Measurements from ENCODE around the gene SORCS1. TPM values are rescaled to one million over a fixed set of nuclear protein-coding genes. Genes with fewer than 3 reads are reported as not detected.

Gene SORCS1
- total and polyA plus RNA-seq, 2 donors (not counting 1 experiment from before 2014, with no cell fraction given), result under 0.01 to 0.01 TPM

GRCh38 chr10:106960812-106961211 lies 203.7 kb downstream of the SORCS1 start:
- Histone ChIP-seq H3K4me2 (ENCODE audit: extremely low read depth, insufficient read depth, low read length) (no peak overlapping the region), H3K4me1 (ENCODE audit: control insufficient read depth, extremely low read depth, insufficient read depth, low read length) (no peaks in the 10 kb centered on the region), H3K27ac (ENCODE audit: insufficient read depth, low read length) (no peak overlapping the region), H3K9me3 (ENCODE audit: control insufficient read depth, insufficient read depth, low read depth, low read length) (no peaks in the 10 kb centered on the region), H3K27me3 (ENCODE audit: control insufficient read depth, insufficient read depth, low read length) (no peaks in the 10 kb centered on the region), H3K79me2 (ENCODE audit: control insufficient read depth, insufficient read depth, low read length) (no peaks in the 10 kb centered on the region), H2AFZ (ENCODE audit: low read length) (no peak overlapping the region), H3K4me3 (replicated peaks in 1 of 4; ENCODE audit: control extremely low read depth in 1 of 4, insufficient read depth in 1 of 4, low read depth in 3 of 4, low read length in 4 of 4) (no peak overlapping the region), H4K20me1 (ENCODE audit: control insufficient read depth, extremely low read depth, insufficient read depth, low read length) (no peaks in the 10 kb centered on the region), H3K36me3 (ENCODE audit: control insufficient read depth, insufficient read depth, low read length) (no peaks in the 10 kb centered on the region), H3K9ac (ENCODE audit: insufficient read depth, low read length) (no peak overlapping the region)
- no peak for TF ChIP-seq CTCF (conservative IDR thresholded peaks at IDR 0.05 in 1 of 2, IDR thresholded peaks at IDR 0.05 in 1 of 2; ENCODE audit: low read depth in 1 of 2, low read length in 2 of 2)
- TF ChIP-seq EZH2 (IDR thresholded peaks at IDR 0.05; ENCODE audit: low read length, missing control alignments), result no peak
- no peak for DNase-seq (ENCODE audit: low read depth in 2 of 2)

- H2AFZ ChIP-seq (ENCODE audit: low read length), result no peak overlapping the region
- no peaks in the 10 kb centered on the region for H3K4me1 ChIP-seq (ENCODE audit: control insufficient read depth, extremely low read depth, insufficient read depth, low read length)
- no peak overlapping the region for H3K9ac ChIP-seq (ENCODE audit: insufficient read depth, low read length)
- H3K79me2 ChIP-seq (ENCODE audit: control insufficient read depth, insufficient read depth, low read length), result no peaks in the 10 kb centered on the region
- no peak overlapping the region for H3K4me3 ChIP-seq (replicated peaks in 1 of 4; ENCODE audit: control extremely low read depth in 1 of 4, insufficient read depth in 1 of 4, low read depth in 3 of 4, low read length in 4 of 4)
- no peak overlapping the region for H3K27ac ChIP-seq (ENCODE audit: insufficient read depth, low read length)
- no peak overlapping the region for H3K4me2 ChIP-seq (ENCODE audit: extremely low read depth, insufficient read depth, low read length)
- no peaks in the 10 kb centered on the region for H3K36me3 ChIP-seq (ENCODE audit: control insufficient read depth, insufficient read depth, low read length)
- no peak for DNase-seq (ENCODE audit: low read depth in 2 of 2)
- no peaks in the 10 kb centered on the region for H3K27me3 ChIP-seq (ENCODE audit: control insufficient read depth, insufficient read depth, low read length)
- TF ChIP-seq EZH2 (IDR thresholded peaks at IDR 0.05; ENCODE audit: low read length, missing control alignments), result no peak
- TF ChIP-seq CTCF (conservative IDR thresholded peaks at IDR 0.05 in 1 of 2, IDR thresholded peaks at IDR 0.05 in 1 of 2; ENCODE audit: low read depth in 1 of 2, low read length in 2 of 2), result no peak
- H4K20me1 ChIP-seq (ENCODE audit: control insufficient read depth, extremely low read depth, insufficient read depth, low read length), result no peaks in the 10 kb centered on the region
- no peaks in the 10 kb centered on the region for H3K9me3 ChIP-seq (ENCODE audit: control insufficient read depth, insufficient read depth, low read depth, low read length)
Measured at GRCh38 chr10:106959521-106959920, 205.0 kb downstream of the SORCS1 start.

- Histone ChIP-seq H3K9me3 (ENCODE audit: control insufficient read depth, insufficient read depth, low read depth, low read length) (no peaks in the 10 kb centered on the region), H3K4me1 (ENCODE audit: control insufficient read depth, extremely low read depth, insufficient read depth, low read length) (no peaks in the 10 kb centered on the region), H3K4me3 (replicated peaks in 1 of 4; ENCODE audit: control extremely low read depth in 1 of 4, insufficient read depth in 1 of 4, low read depth in 3 of 4, low read length in 4 of 4) (no peak overlapping the region), H3K79me2 (ENCODE audit: control insufficient read depth, insufficient read depth, low read length) (no peaks in the 10 kb centered on the region), H3K27me3 (ENCODE audit: control insufficient read depth, insufficient read depth, low read length) (no peaks in the 10 kb centered on the region), H3K9ac (ENCODE audit: insufficient read depth, low read length) (no peak overlapping the region), H3K36me3 (ENCODE audit: control insufficient read depth, insufficient read depth, low read length) (no peaks in the 10 kb centered on the region), H3K27ac (ENCODE audit: insufficient read depth, low read length) (no peak overlapping the region), H3K4me2 (ENCODE audit: extremely low read depth, insufficient read depth, low read length) (no peak overlapping the region), H2AFZ (ENCODE audit: low read length) (no peak overlapping the region), H4K20me1 (ENCODE audit: control insufficient read depth, extremely low read depth, insufficient read depth, low read length) (no peaks in the 10 kb centered on the region)
- DNase-seq (ENCODE audit: low read depth in 2 of 2), result no peak
- TF ChIP-seq EZH2 (IDR thresholded peaks at IDR 0.05; ENCODE audit: low read length, missing control alignments) (no peak), CTCF (conservative IDR thresholded peaks at IDR 0.05 in 1 of 2, IDR thresholded peaks at IDR 0.05 in 1 of 2; ENCODE audit: low read depth in 1 of 2, low read length in 2 of 2) (no peak)
Measured at GRCh38 chr10:106958589-106959361, 205.7 kb downstream of the SORCS1 start.
